MM.1S (cell line): ENCODE results near the gene PLCH2.

Experiments
- DNase-seq: peaks from one replicate; pipeline ENCODE4 v3.0.0-alpha.2; 2015
- H2AFZ ChIP-seq: fragments of 300-600 bp; sonication (generic); 2 replicates; pipeline ENCODE4 v1.6.0; 2016; ENCODE audit warnings: antibody characterized with exemption, low read length
- H3F3A ChIP-seq: fragments of 300-600 bp; sonication (generic); 2 replicates; pipeline ENCODE4 v1.6.1; 2016; ENCODE audit warnings: mild to moderate bottlenecking, antibody characterized with exemption, low read length, moderate library complexity, mixed read lengths; ENCODE audit not compliant: insufficient read depth
- H3K27ac ChIP-seq: fragments of 300-600 bp; sonication (generic); 2 replicates; pipeline ENCODE4 v1.5.1; 2016; ENCODE audit warnings: mild to moderate bottlenecking, low read length
- H3K27me3 ChIP-seq: fragments of 300-600 bp; sonication (generic); replicated peaks from 2 replicates; pipeline ENCODE4 v1.6.0; 2016; ENCODE audit warnings: low read length; ENCODE audit not compliant: insufficient read depth
- H3K36me3 ChIP-seq: fragments of 300-600 bp; sonication (generic); replicated peaks from 2 replicates; pipeline ENCODE4 v1.6.1; 2016; ENCODE audit warnings: mild to moderate bottlenecking, low read length, mixed read lengths; ENCODE audit not compliant: insufficient read depth
- H3K4me1 ChIP-seq: fragments of 300-600 bp; sonication (generic); 2 replicates; pipeline ENCODE4 v1.6.1; 2016; ENCODE audit warnings: low read length, mixed read lengths
- H3K4me2 ChIP-seq: fragments of 300-600 bp; sonication (generic); 2 replicates; pipeline ENCODE4 v1.6.0; 2016; ENCODE audit warnings: low read depth, low read length
- H3K4me3 ChIP-seq: fragments of 300-600 bp; sonication (generic); 2 replicates; pipeline ENCODE4 v1.5.1; 2016; ENCODE audit warnings: low read length, mixed read lengths
- H3K79me2 ChIP-seq: fragments of 300-600 bp; sonication (generic); 2 replicates; pipeline ENCODE4 v1.6.1; 2016; ENCODE audit warnings: mixed run types, low read length, mixed read lengths
- H3K9ac ChIP-seq: fragments of 300-600 bp; sonication (generic); 2 replicates; pipeline ENCODE4 v1.6.1; 2016; ENCODE audit warnings: low read length, mixed read lengths
- H3K9me2 ChIP-seq: fragments of 300-600 bp; sonication (generic); replicated peaks from 2 replicates; pipeline ENCODE4 v1.6.1; 2016; ENCODE audit warnings: mild to moderate bottlenecking, low read length, mixed read lengths; ENCODE audit not compliant: insufficient read depth
- H3K9me3 ChIP-seq: fragments of 300-600 bp; sonication (generic); replicated peaks from 2 replicates; pipeline ENCODE4 v1.6.1; 2016; ENCODE audit warnings: mild to moderate bottlenecking, low read length, mixed read lengths; ENCODE audit not compliant: insufficient read depth
- H4K20me1 ChIP-seq: fragments of 300-600 bp; sonication (generic); 2 replicates; pipeline ENCODE4 v1.6.1; 2016; ENCODE audit warnings: mild to moderate bottlenecking, low read length, moderate library complexity, mixed read lengths; ENCODE audit not compliant: insufficient read depth
- EZH2 ChIP-seq: fragments of 300-600 bp; sonication (generic); optimal IDR thresholded peaks from 2 replicates; pipeline ENCODE3; 2017; ENCODE audit warnings: low read depth, mild to moderate bottlenecking, antibody characterized with exemption, low read length, mixed read lengths
- EZH2phosphoT487 ChIP-seq: fragments of 300-600 bp; sonication (generic); IDR thresholded peaks from 2 replicates; pipeline ENCODE4 v1.6.1; 2018; ENCODE audit warnings: antibody characterized with exemption, low read length
- TF ChIP-seq, protein P1 (sequence below): fragments of 300-600 bp; sonication (generic); IDR thresholded peaks from 2 replicates; pipeline ENCODE4 v1.5.1; 2016; ENCODE audit warnings: antibody characterized with exemption, low read length, mixed read lengths

PLCH2 gene

DNA sequence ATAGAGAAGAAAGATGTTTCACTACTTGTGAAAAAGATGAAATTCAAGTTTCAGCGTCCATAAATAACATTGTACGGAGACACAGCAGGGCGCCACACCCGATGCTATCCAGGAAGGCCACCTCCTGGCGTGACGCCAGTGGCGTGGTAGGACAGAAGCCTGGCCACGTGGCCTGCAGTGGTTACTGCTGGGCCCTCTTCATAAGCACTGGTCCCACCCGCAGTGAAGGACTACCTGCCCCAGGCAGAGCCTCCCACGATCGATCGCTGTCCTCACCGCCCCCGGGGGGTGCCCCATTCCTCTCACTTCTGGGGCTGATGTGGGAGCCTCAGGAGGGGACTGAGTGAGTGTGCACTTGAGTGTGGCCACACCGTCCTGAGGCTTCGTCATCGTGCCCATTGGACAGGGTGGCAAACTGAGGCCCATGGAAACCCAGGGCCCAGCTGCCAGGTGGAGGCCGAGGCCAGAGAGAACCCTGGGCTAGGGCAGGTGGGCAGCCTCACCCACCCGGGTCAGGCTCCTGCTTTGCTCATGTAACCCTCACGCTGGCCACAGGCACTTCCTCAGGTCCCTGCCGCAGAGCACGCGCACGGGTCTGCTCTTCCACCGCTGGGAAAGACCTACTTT lies 65.6 kb downstream of the PLCH2 start:
- no peak overlapping the region for H3K9ac ChIP-seq
- H2AFZ ChIP-seq: no peak overlapping the region
- no peaks in the 10 kb centered on the region for H3K79me2 ChIP-seq
- H3F3A ChIP-seq: peaks cover 10% of the 10 kb centered on the region
- peak overlapping the region; percentile 23; the same call in 1 of the 2 replicates for H3K27ac ChIP-seq
- no peaks in the 10 kb centered on the region for H4K20me1 ChIP-seq
- no peaks in the 10 kb centered on the region for H3K9me3 ChIP-seq
- no peak for TF ChIP-seq EZH2
- no peak for TF ChIP-seq EZH2phosphoT487
- TF ChIP-seq, protein P1, sequence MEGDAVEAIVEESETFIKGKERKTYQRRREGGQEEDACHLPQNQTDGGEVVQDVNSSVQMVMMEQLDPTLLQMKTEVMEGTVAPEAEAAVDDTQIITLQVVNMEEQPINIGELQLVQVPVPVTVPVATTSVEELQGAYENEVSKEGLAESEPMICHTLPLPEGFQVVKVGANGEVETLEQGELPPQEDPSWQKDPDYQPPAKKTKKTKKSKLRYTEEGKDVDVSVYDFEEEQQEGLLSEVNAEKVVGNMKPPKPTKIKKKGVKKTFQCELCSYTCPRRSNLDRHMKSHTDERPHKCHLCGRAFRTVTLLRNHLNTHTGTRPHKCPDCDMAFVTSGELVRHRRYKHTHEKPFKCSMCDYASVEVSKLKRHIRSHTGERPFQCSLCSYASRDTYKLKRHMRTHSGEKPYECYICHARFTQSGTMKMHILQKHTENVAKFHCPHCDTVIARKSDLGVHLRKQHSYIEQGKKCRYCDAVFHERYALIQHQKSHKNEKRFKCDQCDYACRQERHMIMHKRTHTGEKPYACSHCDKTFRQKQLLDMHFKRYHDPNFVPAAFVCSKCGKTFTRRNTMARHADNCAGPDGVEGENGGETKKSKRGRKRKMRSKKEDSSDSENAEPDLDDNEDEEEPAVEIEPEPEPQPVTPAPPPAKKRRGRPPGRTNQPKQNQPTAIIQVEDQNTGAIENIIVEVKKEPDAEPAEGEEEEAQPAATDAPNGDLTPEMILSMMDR: no peak
- H3K4me2 ChIP-seq: no peak overlapping the region; the same call in 1 of the 2 replicates
- peak; percentile 48 for DNase-seq
- H3K4me1 ChIP-seq: peaks cover 15% of the 10 kb centered on the region
- no peaks in the 10 kb centered on the region for H3K36me3 ChIP-seq
- no peak overlapping the region for H3K4me3 ChIP-seq
- peaks cover 6% of the 10 kb centered on the region for H3K27me3 ChIP-seq
- H3K9me2 ChIP-seq: no peaks in the 10 kb centered on the region

DNA sequence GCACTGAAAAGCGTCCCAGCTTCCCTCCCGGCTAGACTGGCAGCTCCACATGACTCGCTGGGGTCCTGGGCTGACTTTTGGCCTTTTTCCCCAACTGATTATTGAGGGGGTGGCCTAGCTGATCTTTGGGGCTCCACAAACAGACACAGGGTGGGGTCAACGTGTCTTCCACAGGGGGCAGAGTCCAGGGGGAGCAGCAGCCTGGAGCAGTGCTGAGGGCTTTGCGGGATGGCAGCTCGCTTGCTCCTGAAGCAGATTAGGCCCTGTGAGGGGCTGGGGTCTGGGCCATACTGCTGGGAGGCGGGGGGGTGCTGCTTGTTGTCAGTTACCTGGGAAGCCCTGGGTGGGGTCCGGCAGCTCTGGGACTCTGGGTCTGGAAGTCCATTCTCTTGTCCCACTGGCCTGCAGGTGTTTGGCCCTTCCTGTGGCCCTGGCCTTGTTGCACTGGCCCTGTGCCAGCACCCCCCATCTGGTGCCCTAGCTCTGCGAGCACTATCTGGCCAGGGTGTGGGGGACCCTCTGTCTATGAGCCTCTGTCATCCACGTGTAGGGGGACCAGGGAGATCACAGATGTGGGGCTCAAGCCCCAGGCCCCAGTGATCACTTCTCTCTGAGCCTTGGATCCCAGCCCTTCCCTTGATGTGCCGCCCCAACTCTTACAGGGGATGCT lies 66.3 kb downstream of the PLCH2 start:
- H4K20me1 ChIP-seq: no peaks in the 10 kb centered on the region
- no peak overlapping the region for H3K4me3 ChIP-seq
- no peak overlapping the region for H2AFZ ChIP-seq
- H3K9me2 ChIP-seq: no peaks in the 10 kb centered on the region
- H3K4me2 ChIP-seq: no peak overlapping the region
- H3F3A ChIP-seq: peaks cover 17% of the 10 kb centered on the region
- no peak overlapping the region for H3K9ac ChIP-seq
- TF ChIP-seq, protein P1: no peak
- TF ChIP-seq EZH2phosphoT487: no peak
- 0 out of 2 replicates have a peak, but pooled peaks cover 3% of the 10 kb centered on the region for H3K79me2 ChIP-seq
- no peaks in the 10 kb centered on the region for H3K9me3 ChIP-seq
- H3K27ac ChIP-seq: no peak overlapping the region
- no peaks in the 10 kb centered on the region for H3K36me3 ChIP-seq
- H3K4me1 ChIP-seq: peaks cover 16% of the 10 kb centered on the region
- no peak for DNase-seq
- peaks cover 6% of the 10 kb centered on the region for H3K27me3 ChIP-seq

DNA sequence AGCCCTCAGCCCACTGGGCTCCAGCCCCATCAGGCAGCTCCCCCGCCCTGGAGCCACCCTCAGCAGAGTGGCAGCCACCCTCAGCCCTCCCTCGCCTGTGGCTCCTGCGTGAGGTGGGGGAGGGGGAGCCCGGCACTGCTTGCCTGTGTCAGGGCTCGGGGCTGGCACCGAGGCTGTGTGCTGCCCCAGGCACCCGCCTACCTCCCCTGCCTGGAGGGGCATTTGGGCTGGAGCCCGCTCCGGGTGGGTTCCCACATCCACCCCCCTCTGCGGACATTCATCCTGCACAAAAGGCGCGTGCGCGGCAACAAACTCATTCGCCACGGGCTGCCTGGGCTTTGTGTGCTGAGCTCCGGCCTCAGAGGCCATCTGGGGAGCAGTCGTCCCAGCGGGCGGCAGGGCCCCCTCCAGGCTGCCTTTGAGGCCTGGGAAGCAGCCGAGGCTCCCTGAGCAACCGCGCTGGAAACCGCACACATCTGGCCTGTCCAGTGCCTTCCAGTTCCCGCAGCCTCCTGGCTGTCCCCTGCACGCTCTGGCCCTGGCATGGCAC lies 67.5 kb downstream of the PLCH2 start:
- no peak overlapping the region for H2AFZ ChIP-seq
- no peak for TF ChIP-seq EZH2phosphoT487
- no peak for TF ChIP-seq EZH2
- TF ChIP-seq, protein P1: no peak
- no peaks in the 10 kb centered on the region for H4K20me1 ChIP-seq
- H3K9me2 ChIP-seq: no peaks in the 10 kb centered on the region
- H3K27ac ChIP-seq: no peak overlapping the region
- peaks cover 25% of the 10 kb centered on the region for H3K4me1 ChIP-seq
- H3K36me3 ChIP-seq: no peaks in the 10 kb centered on the region
- DNase-seq: no peak
- no peaks in the 10 kb centered on the region for H3K9me3 ChIP-seq
- H3K4me2 ChIP-seq: no peak overlapping the region
- H3K27me3 ChIP-seq: peaks cover 2% of the 10 kb centered on the region; the same call in 1 of the 2 replicates
- H3K9ac ChIP-seq: no peak overlapping the region
- H3K79me2 ChIP-seq: 0 out of 2 replicates have a peak, but pooled peaks cover 3% of the 10 kb centered on the region
- peaks cover 29% of the 10 kb centered on the region for H3F3A ChIP-seq
- no peak overlapping the region for H3K4me3 ChIP-seq
